Measurements from ENCODE around the gene PREX1.
"Not testable (repeated sequence)": the region's sequence is repeated elsewhere in the genome, so short reads cannot be mapped to it uniquely, and the experiment has no call there.

The PREX1 gene

DNA sequence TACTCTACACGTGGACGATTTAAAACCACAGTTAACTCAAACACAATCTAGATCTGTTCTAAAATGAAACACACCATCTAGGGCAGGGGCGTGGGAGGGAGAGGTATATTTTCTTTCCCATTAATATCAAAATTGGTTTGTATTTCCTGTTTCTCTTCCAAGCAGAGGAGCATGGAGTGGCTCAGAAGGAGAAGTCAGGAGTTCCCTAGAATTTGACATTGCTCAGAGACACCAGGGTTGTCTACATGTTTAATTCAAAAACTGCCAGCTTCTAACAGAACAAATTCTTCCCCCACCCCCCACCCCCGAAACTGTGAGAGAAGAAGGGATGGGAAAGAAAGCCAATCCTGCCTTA is 2.3 kb downstream of the PREX1 start:
- DNase-seq (ENCODE audit: low spot score) = no peak

DNA sequence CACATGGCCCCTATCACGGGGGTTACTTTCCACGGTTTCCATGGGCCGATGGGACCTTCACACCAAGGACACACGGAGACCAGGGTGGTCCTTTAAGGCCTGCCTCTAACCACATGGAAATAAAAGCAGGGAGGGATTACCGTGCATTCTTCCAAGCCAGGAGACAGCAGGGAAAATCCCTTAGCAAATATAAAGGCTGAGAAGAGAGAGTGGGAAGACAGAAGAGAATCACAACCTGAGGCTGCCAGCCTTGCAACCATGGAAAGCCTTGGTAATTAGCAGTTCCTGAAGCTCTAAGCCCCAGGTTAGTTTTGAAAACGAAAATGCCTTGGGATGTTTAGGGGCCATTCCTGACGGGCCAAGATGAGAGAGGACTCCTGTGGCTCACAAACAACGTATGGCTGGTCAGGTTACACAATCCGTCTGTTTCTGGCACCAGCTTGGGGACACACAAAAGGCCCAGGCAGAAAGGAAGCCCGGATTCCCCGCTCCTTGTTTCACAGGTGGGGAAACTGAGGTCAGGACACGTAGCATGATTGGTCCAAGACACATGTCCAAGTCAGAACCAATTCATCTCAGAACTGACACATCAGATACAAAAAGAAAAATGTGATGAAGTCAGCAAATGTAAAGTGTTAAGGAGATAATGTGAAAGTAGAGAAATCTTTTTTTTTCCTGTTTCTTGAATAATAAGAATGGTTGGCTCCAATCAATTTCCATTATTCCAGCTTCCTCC is 2.8 kb downstream of the PREX1 start:
- no peak for DNase-seq (ENCODE audit: low spot score)

DNA sequence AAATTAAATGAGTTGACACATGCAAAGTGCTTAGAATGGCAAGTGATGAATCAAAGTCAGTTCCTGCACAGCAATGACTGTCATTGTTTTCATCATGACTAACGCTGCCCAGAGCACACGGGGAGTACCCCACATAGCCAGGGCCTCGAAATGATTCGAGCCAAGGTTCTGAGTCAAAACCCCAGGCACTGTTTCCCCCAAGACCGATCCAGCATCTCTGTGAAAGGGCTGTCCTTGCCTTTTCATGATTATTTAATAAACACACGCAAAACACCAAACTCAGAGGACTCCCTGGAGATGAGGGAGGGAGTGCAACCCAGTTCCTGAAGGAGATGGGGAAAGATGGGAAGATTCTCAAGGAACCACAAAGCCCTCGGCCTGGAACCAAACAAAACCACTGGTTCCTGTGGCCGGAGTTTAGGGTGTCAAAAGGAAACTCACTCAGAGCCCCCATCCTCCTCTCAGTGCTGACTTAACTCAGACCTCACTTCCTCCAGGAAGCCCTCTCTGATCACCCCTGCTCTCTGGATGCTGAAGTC is 3.8 kb downstream of the PREX1 start:
- DNase-seq (ENCODE audit: low spot score) = no peak

- no peak for DNase-seq (ENCODE audit: low spot score)
These were observed 4.3 kb downstream of the PREX1 start for GRCh38 chr20:48823476-48823875.

- no peak for DNase-seq (ENCODE audit: low spot score)
These were observed 4.9 kb downstream of the PREX1 start for GRCh38 chr20:48822879-48823385.

GRCh38 chr20:48822178-48822577 is 5.6 kb downstream of the PREX1 start:
- no peak for DNase-seq (ENCODE audit: low spot score)

GRCh38 chr20:48821261-48821920 is 6.4 kb downstream of the PREX1 start:
- no peak for DNase-seq (ENCODE audit: low spot score)

DNA sequence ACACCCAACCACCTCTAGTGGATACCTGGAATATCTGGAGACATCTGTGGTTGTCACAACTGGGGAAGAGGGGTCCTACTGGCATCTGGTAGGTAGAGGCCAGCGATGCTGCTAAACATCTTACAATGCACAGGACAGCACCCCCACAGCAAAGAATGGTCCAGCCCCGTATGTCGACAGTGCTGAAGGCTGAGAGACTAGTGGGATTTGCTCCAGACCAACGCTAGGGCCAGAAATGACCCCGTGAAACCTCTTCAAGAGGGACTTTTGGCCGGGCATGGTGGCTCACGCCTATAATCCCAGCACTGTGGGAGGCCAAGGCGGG is 7.2 kb downstream of the PREX1 start:
- DNase-seq (ENCODE audit: low spot score) = no peak

DNA sequence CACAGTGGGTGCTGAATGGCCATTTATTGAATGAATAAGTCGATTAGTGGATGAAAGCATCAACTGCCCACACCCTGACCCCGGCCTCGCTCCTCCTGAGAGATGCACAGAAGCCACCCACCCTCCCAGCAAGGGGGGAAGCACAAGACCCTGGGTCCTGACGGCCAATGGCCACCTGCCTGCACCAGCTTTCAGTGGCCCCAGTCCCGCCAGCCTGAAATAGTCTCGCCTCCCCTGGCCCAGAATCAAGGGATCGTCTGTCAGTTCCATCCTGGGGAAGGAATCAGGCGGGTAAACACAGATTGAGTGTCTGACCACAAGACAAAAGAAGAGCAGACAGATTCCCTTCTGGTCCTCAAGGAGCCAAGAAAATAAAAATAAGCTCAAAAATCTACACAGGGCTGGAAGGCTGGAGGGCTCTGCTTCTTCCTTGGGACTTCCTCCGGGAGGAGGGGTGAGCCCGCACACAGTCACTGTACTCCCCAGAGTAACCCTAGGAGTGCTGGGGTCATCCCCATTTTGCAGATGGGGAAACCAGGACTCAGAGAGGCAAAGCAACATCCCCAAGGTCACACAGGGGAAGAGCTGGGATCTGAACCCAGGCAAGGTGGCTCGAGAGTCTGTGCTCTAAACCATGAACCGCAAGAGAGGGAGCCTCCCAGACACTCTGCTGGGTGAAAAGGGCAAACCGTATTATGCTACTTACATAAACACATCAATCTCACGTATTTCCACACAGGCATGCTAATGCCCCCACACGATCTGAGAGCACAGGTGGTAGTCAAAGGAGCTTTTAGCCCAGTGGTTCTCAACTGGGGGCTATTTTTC is 7.8 kb downstream of the PREX1 start:
- DNase-seq (ENCODE audit: low spot score) = no peak

GRCh38 chr20:48819089-48819488 is 8.7 kb downstream of the PREX1 start:
- DNase-seq (ENCODE audit: low spot score) = no peak

DNA sequence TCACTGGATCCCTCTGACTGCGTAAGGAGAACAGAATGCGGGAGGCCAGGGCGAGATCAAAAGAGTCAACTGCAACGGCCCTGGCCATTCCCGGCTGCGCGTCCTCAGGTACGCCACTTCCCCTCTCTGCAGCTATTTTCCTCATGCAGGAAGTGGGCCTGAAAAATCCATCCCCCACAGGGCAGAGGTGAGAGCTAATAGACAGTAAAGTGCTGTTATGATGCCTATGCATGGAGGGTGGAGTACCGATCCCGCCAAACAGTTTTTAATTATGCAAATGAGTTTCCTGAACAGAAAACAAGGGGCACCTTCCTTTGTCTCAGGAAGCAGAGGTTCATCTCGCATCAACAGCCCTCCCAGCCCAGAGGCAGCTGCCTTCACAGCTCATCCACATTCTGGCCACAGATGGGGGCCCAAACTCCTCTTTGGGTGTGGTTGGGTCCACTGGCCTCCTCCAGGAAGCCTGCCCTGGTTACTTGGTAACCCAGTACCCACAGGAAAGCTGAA is 9.3 kb downstream of the PREX1 start:
- DNase-seq (ENCODE audit: low spot score) = peak; percentile 53

- no peak for DNase-seq (ENCODE audit: low spot score)
These were observed 9.8 kb downstream of the PREX1 start for GRCh38 chr20:48818031-48818370.

DNA sequence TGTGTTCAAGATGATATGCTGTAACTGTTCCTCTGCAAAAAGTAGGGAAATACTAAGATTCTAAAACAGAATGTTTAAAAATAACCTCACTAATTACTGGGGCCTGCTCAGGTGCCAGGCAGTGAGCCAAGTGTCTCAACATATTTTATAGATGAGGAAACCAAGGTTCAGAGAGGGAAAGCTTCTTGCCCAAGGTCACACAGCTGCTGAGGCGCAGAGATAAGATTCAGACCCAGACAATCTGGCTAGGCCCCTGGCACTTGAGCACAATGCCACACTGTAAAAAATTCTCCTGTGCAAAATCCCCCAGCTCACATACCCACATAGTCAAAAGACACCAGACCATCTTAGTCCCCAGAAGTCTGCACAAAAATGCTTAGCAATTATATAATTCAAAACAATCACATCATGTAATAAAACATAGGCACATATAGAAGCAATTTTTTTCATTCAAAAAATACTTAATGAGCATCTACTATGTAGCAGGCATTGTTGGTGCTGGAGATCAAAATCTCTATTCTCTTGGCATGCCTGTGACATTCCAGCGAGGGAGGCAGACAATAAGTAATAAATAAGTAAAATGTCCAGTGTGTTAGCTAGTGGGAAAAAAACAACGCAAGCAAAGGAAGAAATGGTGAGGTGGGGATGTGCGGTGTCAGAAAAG is 10.3 kb downstream of the PREX1 start:
- DNase-seq (ENCODE audit: low spot score) = no peak

GRCh38 chr20:48816282-48817205 is 11.3 kb downstream of the PREX1 start:
- no peak for DNase-seq (ENCODE audit: low spot score)

- DNase-seq (ENCODE audit: low spot score) = no peak
These were observed 12.3 kb downstream of the PREX1 start for GRCh38 chr20:48815537-48815936.

- DNase-seq (ENCODE audit: low spot score) = no peak
These were observed 13.2 kb downstream of the PREX1 start for GRCh38 chr20:48814633-48815032.

DNA sequence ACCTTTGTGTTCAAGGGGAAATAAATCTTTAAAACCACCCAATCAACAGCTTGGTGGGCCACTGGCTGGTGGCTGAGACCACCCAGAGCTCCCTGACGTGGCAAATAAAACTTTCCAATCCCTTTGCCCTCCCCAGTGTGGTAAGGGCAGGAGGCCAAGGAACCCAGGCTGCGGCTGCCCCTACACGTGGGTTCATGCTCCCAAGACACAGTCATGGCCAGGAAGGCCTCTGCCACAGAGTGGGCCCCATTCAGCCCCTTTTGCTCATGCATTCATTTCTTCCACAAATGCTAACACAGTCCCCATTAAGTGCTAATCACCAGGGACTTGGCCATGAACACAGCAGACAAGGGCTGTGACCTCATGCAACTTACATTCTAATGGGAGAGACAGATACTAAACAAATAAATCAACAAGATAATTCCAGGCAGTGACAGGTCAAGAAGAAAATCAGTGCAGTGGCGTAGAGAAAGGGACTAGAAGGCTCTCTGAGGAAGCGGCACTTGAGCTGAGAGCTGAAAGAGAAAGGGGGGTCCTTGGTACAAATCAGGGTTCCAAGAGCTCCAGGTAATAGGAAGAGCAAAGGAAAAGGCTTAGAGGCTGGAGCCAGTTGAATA is 13.8 kb downstream of the PREX1 start:
- DNase-seq (ENCODE audit: low spot score) = no peak

DNA sequence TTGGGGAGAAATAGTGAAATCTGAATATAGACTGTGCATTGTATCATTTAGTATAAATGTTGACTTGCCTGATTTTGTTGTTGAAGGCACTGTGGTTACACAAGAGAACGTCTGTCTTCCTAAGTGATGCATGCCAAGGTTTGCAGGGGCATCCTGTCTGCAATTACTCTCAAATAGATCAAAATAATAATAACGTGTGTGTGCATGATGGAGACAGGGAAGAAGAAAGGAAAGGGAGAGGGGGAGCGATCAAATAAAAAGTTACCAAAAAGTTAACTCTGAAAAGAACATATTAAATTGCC is 14.4 kb downstream of the PREX1 start:
- DNase-seq (ENCODE audit: low spot score) = no peak

DNA sequence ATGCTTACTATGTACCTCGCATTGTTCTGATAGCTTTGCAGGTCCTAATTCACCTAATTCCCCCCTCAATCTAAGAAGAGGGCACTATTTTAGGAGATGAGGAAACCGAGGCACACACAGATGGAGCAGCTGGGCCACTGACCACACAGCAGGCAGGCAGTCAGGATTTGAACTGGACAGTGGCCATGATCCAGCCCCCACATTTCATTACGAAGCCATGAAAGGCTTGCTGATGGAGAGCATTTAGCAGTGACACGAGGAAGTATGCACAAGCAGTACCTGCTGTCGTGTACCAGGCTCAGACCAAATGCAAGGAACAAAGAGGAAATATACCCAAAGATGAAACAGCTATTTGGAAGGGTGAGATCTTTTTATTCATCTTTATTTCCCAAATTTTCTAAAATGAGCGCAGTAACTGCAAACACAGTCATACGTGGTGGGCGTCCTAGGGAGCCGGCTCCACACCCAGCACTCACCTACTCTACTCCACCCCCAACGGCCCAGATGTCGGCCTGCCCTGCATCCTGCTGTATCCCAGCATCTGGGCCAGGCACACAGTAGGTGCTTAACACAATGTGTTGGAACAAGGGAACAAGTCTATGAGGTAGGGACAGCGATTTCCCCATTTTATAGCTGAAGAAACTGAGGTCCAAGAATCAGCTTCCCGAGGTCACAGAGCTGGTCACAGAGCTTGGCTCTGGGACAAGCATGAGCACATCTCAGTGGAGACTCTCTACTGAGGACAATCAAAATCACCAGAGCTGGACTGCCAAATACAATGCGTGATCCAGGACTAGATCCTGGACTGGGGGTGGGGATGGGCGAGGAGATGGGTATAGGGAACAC is 15.0 kb downstream of the PREX1 start:
- no peak for DNase-seq (ENCODE audit: low spot score)

- not testable (repeated sequence) for DNase-seq (ENCODE audit: low spot score)
These were observed 15.7 kb downstream of the PREX1 start for GRCh38 chr20:48812114-48812513.
